Upper lobe of left lung (tissue), 4 donors: ENCODE results near the gene ORAI2.

Experiments
- POLR2A ChIP-seq, 4 donors: fragments of 450-650 bp; IDR thresholded peaks; one replicate each; pipeline ENCODE4 v1.5.1; 2016 to 2017; ENCODE audit warnings: antibody characterized with exemption in 4 of 4, mild to moderate bottlenecking in 2 of 4
- POLR2AphosphoS5 ChIP-seq, 2 donors: sonication (generic); formaldehyde crosslinking; IDR thresholded peaks; one replicate each; pipeline ENCODE4 v1.5.1; 2017; ENCODE audit warnings: antibody characterized with exemption in 2 of 2
- TF ChIP-seq, protein P1 (sequence below), 6 experiments: fragments of 450-650 bp in 4 of 6; fragments of 200-600 bp in 2 of 6; sonication (generic) in 2 of 6; IDR thresholded peaks; one replicate each; pipeline ENCODE4 v1.5.1; 2016 to 2019; ENCODE audit warnings: antibody characterized with exemption in 6 of 6

GRCh38 chr7:102463841-102464576 lies 30.6 kb downstream of the ORAI2 start:
- TF ChIP-seq, protein P1, sequence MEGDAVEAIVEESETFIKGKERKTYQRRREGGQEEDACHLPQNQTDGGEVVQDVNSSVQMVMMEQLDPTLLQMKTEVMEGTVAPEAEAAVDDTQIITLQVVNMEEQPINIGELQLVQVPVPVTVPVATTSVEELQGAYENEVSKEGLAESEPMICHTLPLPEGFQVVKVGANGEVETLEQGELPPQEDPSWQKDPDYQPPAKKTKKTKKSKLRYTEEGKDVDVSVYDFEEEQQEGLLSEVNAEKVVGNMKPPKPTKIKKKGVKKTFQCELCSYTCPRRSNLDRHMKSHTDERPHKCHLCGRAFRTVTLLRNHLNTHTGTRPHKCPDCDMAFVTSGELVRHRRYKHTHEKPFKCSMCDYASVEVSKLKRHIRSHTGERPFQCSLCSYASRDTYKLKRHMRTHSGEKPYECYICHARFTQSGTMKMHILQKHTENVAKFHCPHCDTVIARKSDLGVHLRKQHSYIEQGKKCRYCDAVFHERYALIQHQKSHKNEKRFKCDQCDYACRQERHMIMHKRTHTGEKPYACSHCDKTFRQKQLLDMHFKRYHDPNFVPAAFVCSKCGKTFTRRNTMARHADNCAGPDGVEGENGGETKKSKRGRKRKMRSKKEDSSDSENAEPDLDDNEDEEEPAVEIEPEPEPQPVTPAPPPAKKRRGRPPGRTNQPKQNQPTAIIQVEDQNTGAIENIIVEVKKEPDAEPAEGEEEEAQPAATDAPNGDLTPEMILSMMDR (IDR thresholded peaks at IDR 0.05): no peak
- TF ChIP-seq POLR2AphosphoS5 (IDR thresholded peaks at IDR 0.05) (no peak), POLR2A (IDR thresholded peaks at IDR 0.05) (no peak)
